ENCODE results near the gene PTPRE.

- TF ChIP-seq ZBTB33 (IDR thresholded peaks at IDR 0.05; ENCODE audit: extremely low read depth, insufficient replicate concordance, low read length) (no peak), POLR2A (IDR thresholded peaks at IDR 0.05; ENCODE audit: borderline replicate concordance, extremely low read depth, insufficient read depth, insufficient read length) (no peak), CTCF (IDR thresholded peaks at IDR 0.05 in 2 of 3, conservative IDR thresholded peaks at IDR 0.05 in 1 of 3; ENCODE audit: borderline replicate concordance in 1 of 3, insufficient read depth in 1 of 3, low read depth in 2 of 3, low read length in 2 of 3) (no peak), REST (IDR thresholded peaks at IDR 0.05; ENCODE audit: low read depth) (no peak), EGR1 (IDR thresholded peaks at IDR 0.05; ENCODE audit: low read depth) (no peak)
Measured at GRCh38 chr10:128016423-128017060, 109.6 kb downstream of the PTPRE start.

Measured in HCT116 (cell line).